PC-3 (cell line): ENCODE measurements around the gene TEPSIN. TPM values are rescaled to one million over a fixed set of nuclear protein-coding genes. Genes with fewer than 3 reads are reported as not detected.

ENCODE experiments used
- ATAC-seq: fragments of 200-7000 bp; cut with Tn5 transposase; 2 replicates; pipeline ENCODE4 v1.9.1; 2020; ENCODE audit warnings: mild to moderate bottlenecking, moderate library complexity
- BruUV-seq: library from RNA; stranded (reverse); fragments of 400-500 nt; replicated peaks from 2 replicates; lab custom pipeline; 2021; lab: Mats Ljungman, UMichigan
- CTCF ChIA-PET: fragments of 300-600 bp; sonication (Branson Sonifier 250); formaldehyde crosslinking; loops from one replicate; lab custom pipeline; 2022; ENCODE audit warnings: antibody characterized with exemption; lab: Charles Lee
- POLR2A ChIA-PET: fragments of 300-600 bp; sonication (Branson Sonifier 250); formaldehyde crosslinking; loops from one replicate; lab custom pipeline; 2022; ENCODE audit warnings: antibody characterized with exemption; ENCODE audit not compliant: unreplicated experiment; lab: Charles Lee
- DNase-seq: peaks from one replicate; pipeline ENCODE4 v3.0.0-alpha.2; 2015
- H2AFZ ChIP-seq: fragments of 300-600 bp; sonication (generic); 2 replicates; pipeline ENCODE4 v1.6.0; 2016; ENCODE audit warnings: antibody characterized with exemption, low read length
- H3F3A ChIP-seq: fragments of 300-600 bp; sonication (generic); one replicate; pipeline ENCODE4 v1.6.0; 2017; ENCODE audit warnings: antibody characterized with exemption, low read length, control low read depth, mild to moderate bottlenecking; ENCODE audit not compliant: unreplicated experiment
- H3K27ac ChIP-seq: fragments of 300-600 bp; sonication (generic); 2 replicates; pipeline ENCODE4 v1.5.1; 2016; ENCODE audit warnings: mild to moderate bottlenecking, low read length
- H3K27me3 ChIP-seq: fragments of 300-600 bp; sonication (generic); 2 replicates; pipeline ENCODE4 v1.6.1; 2016; ENCODE audit warnings: low read length, mixed read lengths
- H3K36me3 ChIP-seq: fragments of 300-600 bp; sonication (generic); 2 replicates; pipeline ENCODE4 v1.6.1; 2016; ENCODE audit warnings: low read depth, mixed run types, low read length, mixed read lengths
- H3K4me1 ChIP-seq: fragments of 300-600 bp; sonication (generic); 2 replicates; pipeline ENCODE4 v1.5.1; 2016; ENCODE audit warnings: low read length; ENCODE audit not compliant: insufficient read depth
- H3K4me2 ChIP-seq: fragments of 300-600 bp; sonication (generic); 2 replicates; pipeline ENCODE4 v1.6.0; 2016; ENCODE audit warnings: low read length
- H3K4me3 ChIP-seq: fragments of 300-600 bp; sonication (generic); 2 replicates; pipeline ENCODE4 v1.5.1; 2016; ENCODE audit warnings: mild to moderate bottlenecking, low read length, mixed read lengths
- H3K79me2 ChIP-seq: fragments of 300-600 bp; sonication (generic); 2 replicates; pipeline ENCODE4 v1.6.1; 2017; ENCODE audit warnings: low read length, mixed read lengths
- H3K9ac ChIP-seq: fragments of 300-600 bp; sonication (generic); 2 replicates; pipeline ENCODE4 v1.6.0; 2016; ENCODE audit warnings: mild to moderate bottlenecking, low read length
- H3K9me2 ChIP-seq: fragments of 300-600 bp; sonication (generic); replicated peaks from 2 replicates; pipeline ENCODE4 v1.6.1; 2016; ENCODE audit warnings: mixed run types, low read length, mixed read lengths
- H3K9me3 ChIP-seq: fragments of 300-600 bp; sonication (generic); 2 replicates; pipeline ENCODE4 v1.6.1; 2016; ENCODE audit warnings: low read length, mixed read lengths
- H4K20me1 ChIP-seq: fragments of 300-600 bp; sonication (generic); 2 replicates; pipeline ENCODE4 v1.6.1; 2016; ENCODE audit warnings: low read length, mixed read lengths
- CTCF ChIP-seq: fragments of 300-600 bp; sonication (generic); conservative IDR thresholded peaks from 2 replicates; pipeline ENCODE4 v1.5.1; 2017; ENCODE audit warnings: antibody characterized with exemption, low read depth, mild to moderate bottlenecking, low read length
- EZH2 ChIP-seq: fragments of 300-600 bp; sonication (generic); IDR thresholded peaks from one replicate; pipeline ENCODE4 v1.6.1; 2017; ENCODE audit warnings: antibody characterized with exemption, mild to moderate bottlenecking, low read length; ENCODE audit not compliant: unreplicated experiment
- EZH2phosphoT487 ChIP-seq: fragments of 300-600 bp; sonication (generic); IDR thresholded peaks from 2 replicates; pipeline ENCODE4 v1.6.1; 2018; ENCODE audit warnings: mild to moderate bottlenecking, antibody characterized with exemption, low read length, borderline replicate concordance
- intact Hi-C: fragments of 100-400 bp; cut with micrococcal nuclease; formaldehyde crosslinking; loops from 2 replicates; pipeline ENCODE4 v1.9.0; 2023
- total RNA-seq: library from RNA; depleted of rRNA; stranded (reverse); fragments of >200 nt; gene quantifications from 2 replicates; pipeline ENCODE4 v1.2.3, GENCODE V29; 2014

Gene TEPSIN
- total RNA-seq, 1 experiment from 2014 or later = 28.8 TPM

- DNase-seq (no peak), ATAC-seq (no peak)
- Histone ChIP-seq H4K20me1 (no peaks in the 10 kb centered on the region), H3K79me2 (peaks cover 56% of the 10 kb centered on the region), H3K9ac (no peak overlapping the region), H3K4me3 (no peak overlapping the region), H3F3A (no peaks in the 10 kb centered on the region), H3K4me1 (no peaks in the 10 kb centered on the region), H3K9me3 (no peaks in the 10 kb centered on the region), H3K27me3 (no peaks in the 10 kb centered on the region), H3K9me2 (no peaks in the 10 kb centered on the region), H3K27ac (no peak overlapping the region), H2AFZ (no peak overlapping the region), H3K36me3 (peaks cover 5% of the 10 kb centered on the region; the same call in 1 of the 2 replicates), H3K4me2 (no peak overlapping the region)
- BruUV-seq = no TSS peak
- ChIA-PET POLR2A (no interaction called here), CTCF (no interaction called here)
- TF ChIP-seq EZH2phosphoT487 (no peak), EZH2 (no peak), CTCF (no peak)
- intact Hi-C loops = no loop called here
Measured at GRCh38 chr17:81285179-81285878, 46.5 kb upstream of the TEPSIN start.

GRCh38 chr17:81282876-81283275, 44.0 kb upstream of the TEPSIN start:
- ChIA-PET CTCF (no interaction called here), POLR2A (no interaction called here)
- no TSS peak for BruUV-seq
- H3K27me3 ChIP-seq = no peaks in the 10 kb centered on the region
- DNase-seq = no peak
- H3K27ac ChIP-seq = no peak overlapping the region
- no peak overlapping the region for H3K9ac ChIP-seq
- no peak overlapping the region for H2AFZ ChIP-seq
- no peak overlapping the region for H3K4me2 ChIP-seq
- H3K9me3 ChIP-seq = no peaks in the 10 kb centered on the region
- no peak overlapping the region for H3K4me3 ChIP-seq
- peaks cover 32% of the 10 kb centered on the region for H3K79me2 ChIP-seq
- no peaks in the 10 kb centered on the region for H3F3A ChIP-seq
- no peaks in the 10 kb centered on the region for H3K4me1 ChIP-seq
- no peaks in the 10 kb centered on the region for H3K9me2 ChIP-seq
- H3K36me3 ChIP-seq = peaks cover 5% of the 10 kb centered on the region; the same call in 1 of the 2 replicates
- TF ChIP-seq EZH2 (no peak), EZH2phosphoT487 (no peak), CTCF (no peak)
- no peak for ATAC-seq
- H4K20me1 ChIP-seq = no peaks in the 10 kb centered on the region
- intact Hi-C loops = no loop called here

GRCh38 chr17:81282141-81282540, 43.3 kb upstream of the TEPSIN start:
- H3K27me3 ChIP-seq = no peaks in the 10 kb centered on the region
- peaks cover 24% of the 10 kb centered on the region for H3K79me2 ChIP-seq
- ChIA-PET POLR2A (no interaction called here), CTCF (no interaction called here)
- no peak overlapping the region for H3K9ac ChIP-seq
- no peak overlapping the region for H3K4me2 ChIP-seq
- intact Hi-C loops = no loop called here
- no peaks in the 10 kb centered on the region for H4K20me1 ChIP-seq
- no peaks in the 10 kb centered on the region for H3F3A ChIP-seq
- no peak for ATAC-seq
- H3K4me1 ChIP-seq = no peaks in the 10 kb centered on the region
- DNase-seq = no peak
- no peak for TF ChIP-seq CTCF
- TF ChIP-seq EZH2 = no peak
- no peak overlapping the region for H3K27ac ChIP-seq
- no peaks in the 10 kb centered on the region for H3K9me2 ChIP-seq
- no TSS peak for BruUV-seq
- H3K36me3 ChIP-seq = peaks cover 5% of the 10 kb centered on the region; the same call in 1 of the 2 replicates
- H3K9me3 ChIP-seq = no peaks in the 10 kb centered on the region
- H2AFZ ChIP-seq = no peak overlapping the region
- no peak overlapping the region for H3K4me3 ChIP-seq
